Osteoblast (primary cell): Measurements from ENCODE around the gene TERT. TPM values are rescaled to one million over a fixed set of nuclear protein-coding genes. Genes with fewer than 3 reads are reported as not detected.
"Not testable (repeated sequence)": the region's sequence is repeated elsewhere in the genome, so short reads cannot be mapped to it uniquely, and the experiment has no call there.

Source experiments
- DNase-seq: peaks from one replicate; pipeline ENCODE4 v3.0.0; 2011; ENCODE audit warnings: low spot score, mixed read lengths; ENCODE audit not compliant: insufficient read length; ENCODE audit errors: missing footprints
- H2AFZ ChIP-seq: 2 replicates; pipeline ENCODE4 v1.6.0; 2011; ENCODE audit warnings: mild to moderate bottlenecking, low read length
- H3K27ac ChIP-seq: 2 replicates; pipeline ENCODE4 v1.5.1; 2011; ENCODE audit warnings: mild to moderate bottlenecking, low read depth, low read length, moderate library complexity
- H3K27me3 ChIP-seq: 2 replicates; pipeline ENCODE4 v1.6.0; 2012; ENCODE audit warnings: mild to moderate bottlenecking, control low read depth, inconsistent platforms, low read length, moderate library complexity; ENCODE audit not compliant: insufficient read depth
- H3K36me3 ChIP-seq: 2 replicates; pipeline ENCODE4 v1.5.1; 2011; ENCODE audit warnings: mild to moderate bottlenecking, low read length, control low read depth, moderate library complexity; ENCODE audit not compliant: insufficient read depth
- H3K4me1 ChIP-seq: 2 replicates; pipeline ENCODE4 v1.5.1; 2011; ENCODE audit warnings: mild to moderate bottlenecking, low read length, control low read depth, moderate library complexity; ENCODE audit not compliant: insufficient read depth
- H3K4me2 ChIP-seq: 2 replicates; pipeline ENCODE4 v1.6.0; 2011; ENCODE audit warnings: mild to moderate bottlenecking, low read length; ENCODE audit not compliant: insufficient read depth
- H3K4me3 ChIP-seq: fragments of 200-600 bp; sonication (generic); 3 replicates; pipeline ENCODE4 v1.5.1; 2012; ENCODE audit warnings: mild to moderate bottlenecking, low read length, inconsistent platforms; ENCODE audit not compliant: insufficient read depth
- H3K79me2 ChIP-seq: 2 replicates; pipeline ENCODE4 v1.6.0; 2012; ENCODE audit warnings: mild to moderate bottlenecking, low read length, control low read depth, inconsistent platforms; ENCODE audit not compliant: insufficient read depth
- H3K9me3 ChIP-seq: 2 replicates; pipeline ENCODE4 v1.5.1; 2011; ENCODE audit warnings: low read depth, low read length, control low read depth
- H4K20me1 ChIP-seq: 2 replicates; pipeline ENCODE4 v1.6.0; 2012; ENCODE audit warnings: mild to moderate bottlenecking, low read length, control low read depth; ENCODE audit not compliant: insufficient read depth
- total RNA-seq: library from RNA; depleted of rRNA; stranded (reverse); fragments of >200 nt; gene quantifications from 2 replicates; pipeline ENCODE4 v1.2.3, GENCODE V29; 2012
- TF ChIP-seq, protein P1 (sequence below): IDR thresholded peaks from 2 replicates; pipeline ENCODE4 v1.5.1; 2011; ENCODE audit warnings: mild to moderate bottlenecking, low read depth, low read length, moderate library complexity; ENCODE audit errors: extremely low read depth

TERT gene
- total RNA-seq, 1 donor = not detected

DNA sequence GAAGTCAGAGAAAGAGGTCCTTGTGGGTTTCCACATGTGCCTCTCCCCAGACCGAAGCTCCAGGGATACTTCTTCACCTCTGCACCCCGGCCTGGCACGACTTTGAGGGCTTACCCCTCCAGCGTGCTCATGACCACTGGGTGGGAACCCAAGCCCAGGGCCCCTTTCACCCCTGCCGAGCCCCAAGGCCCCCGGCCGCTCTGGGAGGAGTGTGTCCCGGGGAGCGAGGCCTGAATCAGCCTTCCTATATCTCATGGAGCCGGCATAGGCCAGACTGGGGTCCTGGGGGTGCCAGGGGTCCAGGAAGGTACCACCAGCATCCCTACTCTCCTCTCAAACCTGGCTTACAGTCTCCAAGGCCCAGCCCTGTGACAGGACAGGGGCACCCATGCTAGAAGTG lies 17.1 kb downstream of the TERT start:
- Histone ChIP-seq H3K27ac (no peak overlapping the region), H4K20me1 (no peaks in the 10 kb centered on the region), H3K79me2 (no peaks in the 10 kb centered on the region), H2AFZ (no peak overlapping the region), H3K36me3 (no peaks in the 10 kb centered on the region), H3K27me3 (no peaks in the 10 kb centered on the region), H3K4me2 (no peak overlapping the region), H3K4me1 (no peaks in the 10 kb centered on the region), H3K4me3 (no peak overlapping the region), H3K9me3 (no peaks in the 10 kb centered on the region)
- DNase-seq = no peak
- TF ChIP-seq, protein P1, sequence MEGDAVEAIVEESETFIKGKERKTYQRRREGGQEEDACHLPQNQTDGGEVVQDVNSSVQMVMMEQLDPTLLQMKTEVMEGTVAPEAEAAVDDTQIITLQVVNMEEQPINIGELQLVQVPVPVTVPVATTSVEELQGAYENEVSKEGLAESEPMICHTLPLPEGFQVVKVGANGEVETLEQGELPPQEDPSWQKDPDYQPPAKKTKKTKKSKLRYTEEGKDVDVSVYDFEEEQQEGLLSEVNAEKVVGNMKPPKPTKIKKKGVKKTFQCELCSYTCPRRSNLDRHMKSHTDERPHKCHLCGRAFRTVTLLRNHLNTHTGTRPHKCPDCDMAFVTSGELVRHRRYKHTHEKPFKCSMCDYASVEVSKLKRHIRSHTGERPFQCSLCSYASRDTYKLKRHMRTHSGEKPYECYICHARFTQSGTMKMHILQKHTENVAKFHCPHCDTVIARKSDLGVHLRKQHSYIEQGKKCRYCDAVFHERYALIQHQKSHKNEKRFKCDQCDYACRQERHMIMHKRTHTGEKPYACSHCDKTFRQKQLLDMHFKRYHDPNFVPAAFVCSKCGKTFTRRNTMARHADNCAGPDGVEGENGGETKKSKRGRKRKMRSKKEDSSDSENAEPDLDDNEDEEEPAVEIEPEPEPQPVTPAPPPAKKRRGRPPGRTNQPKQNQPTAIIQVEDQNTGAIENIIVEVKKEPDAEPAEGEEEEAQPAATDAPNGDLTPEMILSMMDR = no peak

DNA sequence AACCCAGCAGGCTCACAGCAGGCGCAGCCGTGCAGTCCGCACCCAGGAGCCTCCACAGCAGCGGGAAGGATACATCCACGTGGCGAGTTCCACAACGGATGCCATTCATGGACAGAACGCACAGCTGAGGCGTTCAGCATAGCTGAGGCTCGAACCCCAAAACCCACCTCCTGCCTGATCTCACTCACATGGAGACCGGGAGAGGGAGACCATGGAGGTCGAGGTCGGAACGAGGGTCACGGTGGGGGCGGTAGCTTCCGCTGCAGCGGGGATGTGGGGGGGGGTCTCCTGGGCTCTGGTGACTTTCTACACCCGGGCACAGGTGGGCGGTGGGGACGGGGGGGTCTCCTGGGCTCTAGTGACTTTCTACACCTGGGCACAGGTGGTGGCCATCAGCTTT lies 17.5 kb downstream of the TERT start:
- Histone ChIP-seq H3K27ac (no peak overlapping the region), H3K4me1 (no peaks in the 10 kb centered on the region), H3K27me3 (no peaks in the 10 kb centered on the region), H3K79me2 (no peaks in the 10 kb centered on the region), H3K4me2 (no peak overlapping the region), H2AFZ (no peak overlapping the region), H3K36me3 (no peaks in the 10 kb centered on the region), H3K4me3 (no peak overlapping the region), H4K20me1 (no peaks in the 10 kb centered on the region), H3K9me3 (no peaks in the 10 kb centered on the region)
- TF ChIP-seq, protein P1 = no peak
- no peak for DNase-seq

DNA sequence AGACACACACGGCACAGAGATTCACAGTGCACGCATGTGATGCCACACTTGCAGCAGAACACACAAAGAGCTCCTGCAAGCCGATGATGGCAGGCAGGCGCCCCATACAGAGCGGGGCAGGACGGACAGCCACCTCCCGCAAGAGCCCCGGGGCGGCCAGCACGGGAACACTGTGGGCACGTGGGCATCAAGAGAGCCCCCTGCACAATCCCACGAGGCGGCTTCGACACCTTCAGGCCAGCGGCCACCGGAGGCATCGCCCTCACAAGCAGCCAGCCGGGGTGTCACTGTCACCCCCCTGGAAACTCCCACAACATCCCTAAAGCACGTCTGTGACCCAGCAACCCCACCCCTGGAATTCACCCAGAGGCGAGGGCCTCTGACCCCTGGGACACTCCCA lies 17.9 kb downstream of the TERT start:
- H3K27ac ChIP-seq = no peak overlapping the region
- no peak overlapping the region for H3K4me3 ChIP-seq
- H3K9me3 ChIP-seq = no peaks in the 10 kb centered on the region
- no peak overlapping the region for H2AFZ ChIP-seq
- H4K20me1 ChIP-seq = no peaks in the 10 kb centered on the region
- H3K4me2 ChIP-seq = no peak overlapping the region
- TF ChIP-seq, protein P1 = no peak
- no peaks in the 10 kb centered on the region for H3K4me1 ChIP-seq
- no peaks in the 10 kb centered on the region for H3K79me2 ChIP-seq
- no peak for DNase-seq
- H3K36me3 ChIP-seq = no peaks in the 10 kb centered on the region
- no peaks in the 10 kb centered on the region for H3K27me3 ChIP-seq

DNA sequence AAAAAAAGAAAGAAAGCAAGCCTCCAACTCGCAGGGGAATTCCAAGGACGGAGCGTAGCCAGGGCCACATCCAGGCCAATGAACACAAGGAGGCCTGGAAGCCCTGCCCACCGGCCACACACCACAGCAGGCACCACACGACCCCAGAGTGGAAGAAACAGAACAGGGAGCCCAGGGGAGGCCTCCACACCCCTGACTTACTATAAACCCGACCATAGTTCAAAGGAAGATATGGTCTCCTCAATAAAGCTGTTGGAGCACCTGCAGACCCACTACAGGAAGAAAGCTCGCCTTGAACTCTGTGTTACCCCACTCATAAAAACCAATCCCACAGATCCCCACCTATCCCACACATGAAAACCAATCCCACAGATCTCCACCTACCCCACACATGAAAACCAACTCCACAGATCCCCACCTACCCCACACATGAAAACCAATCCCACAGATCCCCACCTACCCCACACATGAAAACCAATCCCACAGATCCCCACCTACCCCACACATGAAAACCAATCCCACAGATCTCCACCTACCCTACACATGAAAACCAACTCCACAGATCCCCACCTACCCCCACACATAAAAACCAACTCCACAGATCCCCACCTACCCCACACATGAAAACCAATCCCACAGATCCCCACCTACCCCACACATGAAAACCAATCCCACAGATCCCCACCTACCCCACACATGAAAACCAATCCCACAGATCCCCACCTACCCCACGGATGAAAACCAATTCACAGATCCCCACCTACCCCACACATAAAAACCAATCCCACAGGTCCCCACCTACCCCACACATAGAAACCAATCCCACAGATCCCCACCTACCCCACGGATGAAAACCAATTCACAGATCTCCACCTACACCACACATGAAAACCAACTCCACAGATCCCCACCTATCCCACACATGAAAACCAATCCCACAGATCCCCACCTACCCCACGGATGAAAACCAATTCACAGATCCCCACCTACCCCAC lies 19.2 kb downstream of the TERT start:
- H4K20me1 ChIP-seq, H3K79me2 ChIP-seq, H3K27me3 ChIP-seq, H2AFZ ChIP-seq, H3K36me3 ChIP-seq, H3K4me3 ChIP-seq, H3K27ac ChIP-seq, DNase-seq, H3K4me1 ChIP-seq, H3K4me2 ChIP-seq, H3K9me3 ChIP-seq: not testable (repeated sequence)
